ENCODE data around the gene UBAP2L. TPM values are rescaled to one million over a fixed set of nuclear protein-coding genes. Genes with fewer than 3 reads are reported as not detected.

Gene UBAP2L
- total and polyA plus RNA-seq, 10 of the 15 experiments (the other 5 are each of a cell fraction or from before 2014, with no cell fraction given): 49.9 to 198 (median 152) TPM

DNA sequence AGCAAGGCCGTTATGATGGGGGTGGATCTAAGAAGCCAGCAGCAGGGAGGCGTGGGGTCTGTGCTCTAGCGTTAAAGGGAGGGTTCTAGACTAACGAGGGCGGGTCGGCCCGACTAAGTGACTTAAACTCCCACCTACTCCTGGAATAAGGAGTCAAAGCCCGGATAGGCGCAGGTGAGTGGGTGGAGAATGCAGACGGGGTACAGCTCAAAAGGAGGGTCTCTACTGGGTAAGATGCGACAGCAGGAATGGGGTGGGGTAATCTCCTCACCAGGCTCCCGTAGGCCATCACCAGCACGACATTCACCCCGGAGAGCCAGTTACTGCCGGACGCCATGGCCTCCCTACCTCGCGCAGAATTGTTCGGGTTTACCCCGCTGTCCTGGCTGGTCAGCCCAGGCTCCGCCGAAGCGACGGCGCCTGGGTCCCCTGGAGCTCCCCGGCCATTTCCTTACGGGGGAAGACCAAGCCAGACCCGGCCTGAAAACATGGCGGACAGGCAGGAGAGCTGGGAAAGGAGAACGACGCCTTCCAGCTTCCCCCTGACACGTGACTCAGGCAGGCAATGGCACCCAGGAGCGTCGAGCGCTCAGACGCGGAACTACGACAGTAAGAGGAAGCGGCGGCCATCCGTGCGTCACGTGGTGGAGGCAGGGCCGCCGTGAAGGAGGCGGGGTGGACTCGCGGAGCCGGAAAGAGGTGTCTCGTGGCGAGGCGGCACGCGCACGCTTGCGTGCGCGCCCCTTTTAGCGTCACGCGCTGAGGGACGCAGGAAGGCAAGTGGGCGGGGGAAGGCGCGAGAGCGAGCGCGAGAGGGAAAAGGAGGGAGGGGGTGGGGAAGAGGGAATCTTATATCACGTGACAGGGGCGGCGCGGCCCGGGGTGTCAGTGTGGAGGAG is at the start of gene UBAP2L (continued):
- TF ChIP-seq NFYB (IDR thresholded peaks at IDR 0.05; ENCODE audit: insufficient read depth, low read depth, low read length): peak; percentile 64; the same call in 1 of the 2 replicates
- no peak for TF ChIP-seq CBFB (IDR thresholded peaks at IDR 0.05; ENCODE audit: low read depth)
- TF ChIP-seq HDAC2 (IDR thresholded peaks at IDR 0.05): no peak
- TF ChIP-seq TAF1 (IDR thresholded peaks at IDR 0.05; ENCODE audit: borderline replicate concordance, low read depth, low read length): peak; percentile 68
- TF ChIP-seq HDGF (IDR thresholded peaks at IDR 0.05): peak; percentile 98
- peak; percentile 94 for TF ChIP-seq RELA (IDR thresholded peaks at IDR 0.05; ENCODE audit: borderline replicate concordance, partially characterized antibody)
- TF ChIP-seq SMAD1 (IDR thresholded peaks at IDR 0.05; ENCODE audit: low read depth, partially characterized antibody): peak; percentile 19
- TF ChIP-seq YY1 (IDR thresholded peaks at IDR 0.05; ENCODE audit: low read depth, low read length): peak; percentile 96
- TF ChIP-seq RCOR1 (conservative IDR thresholded peaks at IDR 0.05; ENCODE audit: low read depth, low read length): 0 out of 2 replicates have a peak, but pooled peaks have one; percentile 60
- no peak for TF ChIP-seq ESRRA (IDR thresholded peaks at IDR 0.05; ENCODE audit: low read length)
- TF ChIP-seq SPI1 (IDR thresholded peaks at IDR 0.05; ENCODE audit: borderline replicate concordance, insufficient read depth, low read depth, low read length): peak; percentile 87
- peak; percentile 77; the same call in 1 of the 2 replicates for TF ChIP-seq POLR2AphosphoS2 (IDR thresholded peaks at IDR 0.05; ENCODE audit: low read depth, low read length)
- TF ChIP-seq, protein P1, sequence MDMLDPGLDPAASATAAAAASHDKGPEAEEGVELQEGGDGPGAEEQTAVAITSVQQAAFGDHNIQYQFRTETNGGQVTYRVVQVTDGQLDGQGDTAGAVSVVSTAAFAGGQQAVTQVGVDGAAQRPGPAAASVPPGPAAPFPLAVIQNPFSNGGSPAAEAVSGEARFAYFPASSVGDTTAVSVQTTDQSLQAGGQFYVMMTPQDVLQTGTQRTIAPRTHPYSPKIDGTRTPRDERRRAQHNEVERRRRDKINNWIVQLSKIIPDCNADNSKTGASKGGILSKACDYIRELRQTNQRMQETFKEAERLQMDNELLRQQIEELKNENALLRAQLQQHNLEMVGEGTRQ (IDR thresholded peaks at IDR 0.05; ENCODE audit: borderline replicate concordance, low read depth, low read length): peak; percentile 97
- TF ChIP-seq ZBED1 (IDR thresholded peaks at IDR 0.05; ENCODE audit: borderline replicate concordance): peak; percentile 10; the same call in 1 of the 2 replicates
- TF ChIP-seq EED (IDR thresholded peaks at IDR 0.05; ENCODE audit: low read depth): peak; percentile 58; the same call in 1 of the 2 replicates
- no peak for TF ChIP-seq EZH2 (IDR thresholded peaks at IDR 0.05; ENCODE audit: borderline replicate concordance, control insufficient read depth, low read depth, low read length)
- no peak; a peak in 1 of 4 replicates for TF ChIP-seq ETV6 (conservative IDR thresholded peaks at IDR 0.05 in 1 of 2, IDR thresholded peaks at IDR 0.05 in 1 of 2; ENCODE audit: borderline replicate concordance in 1 of 2, low read depth in 1 of 2)
- TF ChIP-seq LARP7 (IDR thresholded peaks at IDR 0.05): peak; percentile 99
- peak; percentile 95 for TF ChIP-seq IKZF1 (conservative IDR thresholded peaks at IDR 0.05)
- TF ChIP-seq SMARCA5 (IDR thresholded peaks at IDR 0.05): 0 out of 2 replicates have a peak, but pooled peaks have one; percentile 74
- peak; percentile 13; the same call in 1 of the 2 replicates for TF ChIP-seq TARDBP (IDR thresholded peaks at IDR 0.05; ENCODE audit: borderline replicate concordance)
- TF ChIP-seq POU2F2 (IDR thresholded peaks at IDR 0.05; ENCODE audit: borderline replicate concordance, low read depth, low read length): peak; percentile 61; the same call in 2 of the 3 replicates
- peak; percentile 82 to 87 for TF ChIP-seq IKZF2 (IDR thresholded peaks at IDR 0.05)
- peak; percentile 70 for TF ChIP-seq HCFC1 (IDR thresholded peaks at IDR 0.05; ENCODE audit: low read length)
- TF ChIP-seq, protein P2, sequence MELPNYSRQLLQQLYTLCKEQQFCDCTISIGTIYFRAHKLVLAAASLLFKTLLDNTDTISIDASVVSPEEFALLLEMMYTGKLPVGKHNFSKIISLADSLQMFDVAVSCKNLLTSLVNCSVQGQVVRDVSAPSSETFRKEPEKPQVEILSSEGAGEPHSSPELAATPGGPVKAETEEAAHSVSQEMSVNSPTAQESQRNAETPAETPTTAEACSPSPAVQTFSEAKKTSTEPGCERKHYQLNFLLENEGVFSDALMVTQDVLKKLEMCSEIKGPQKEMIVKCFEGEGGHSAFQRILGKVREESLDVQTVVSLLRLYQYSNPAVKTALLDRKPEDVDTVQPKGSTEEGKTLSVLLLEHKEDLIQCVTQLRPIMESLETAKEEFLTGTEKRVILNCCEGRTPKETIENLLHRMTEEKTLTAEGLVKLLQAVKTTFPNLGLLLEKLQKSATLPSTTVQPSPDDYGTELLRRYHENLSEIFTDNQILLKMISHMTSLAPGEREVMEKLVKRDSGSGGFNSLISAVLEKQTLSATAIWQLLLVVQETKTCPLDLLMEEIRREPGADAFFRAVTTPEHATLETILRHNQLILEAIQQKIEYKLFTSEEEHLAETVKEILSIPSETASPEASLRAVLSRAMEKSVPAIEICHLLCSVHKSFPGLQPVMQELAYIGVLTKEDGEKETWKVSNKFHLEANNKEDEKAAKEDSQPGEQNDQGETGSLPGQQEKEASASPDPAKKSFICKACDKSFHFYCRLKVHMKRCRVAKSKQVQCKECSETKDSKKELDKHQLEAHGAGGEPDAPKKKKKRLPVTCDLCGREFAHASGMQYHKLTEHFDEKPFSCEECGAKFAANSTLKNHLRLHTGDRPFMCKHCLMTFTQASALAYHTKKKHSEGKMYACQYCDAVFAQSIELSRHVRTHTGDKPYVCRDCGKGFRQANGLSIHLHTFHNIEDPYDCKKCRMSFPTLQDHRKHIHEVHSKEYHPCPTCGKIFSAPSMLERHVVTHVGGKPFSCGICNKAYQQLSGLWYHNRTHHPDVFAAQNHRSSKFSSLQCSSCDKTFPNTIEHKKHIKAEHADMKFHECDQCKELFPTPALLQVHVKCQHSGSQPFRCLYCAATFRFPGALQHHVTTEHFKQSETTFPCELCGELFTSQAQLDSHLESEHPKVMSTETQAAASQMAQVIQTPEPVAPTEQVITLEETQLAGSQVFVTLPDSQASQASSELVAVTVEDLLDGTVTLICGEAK (IDR thresholded peaks at IDR 0.05; ENCODE audit: borderline replicate concordance): peak; percentile 70; the same call in 1 of the 2 replicates
- peak; percentile 89 for TF ChIP-seq GATAD2B (conservative IDR thresholded peaks at IDR 0.05; ENCODE audit: low read depth)
- TF ChIP-seq MTA2 (IDR thresholded peaks at IDR 0.05; ENCODE audit: low read depth): peak; percentile 17; the same call in 1 of the 2 replicates
